GM18870 (cell line): ENCODE data around the gene SPEF1.
A peak's percentile ranks its signal among the peaks of the same experiment; 100 is the strongest.

ENCODE experiments used
- ATAC-seq: cut with Tn5 transposase; IDR thresholded peaks from one replicate; pipeline ENCODE4 v1.9.1; 2021; ENCODE audit warnings: moderate library complexity; ENCODE audit not compliant: unreplicated experiment

Gene SPEF1

DNA sequence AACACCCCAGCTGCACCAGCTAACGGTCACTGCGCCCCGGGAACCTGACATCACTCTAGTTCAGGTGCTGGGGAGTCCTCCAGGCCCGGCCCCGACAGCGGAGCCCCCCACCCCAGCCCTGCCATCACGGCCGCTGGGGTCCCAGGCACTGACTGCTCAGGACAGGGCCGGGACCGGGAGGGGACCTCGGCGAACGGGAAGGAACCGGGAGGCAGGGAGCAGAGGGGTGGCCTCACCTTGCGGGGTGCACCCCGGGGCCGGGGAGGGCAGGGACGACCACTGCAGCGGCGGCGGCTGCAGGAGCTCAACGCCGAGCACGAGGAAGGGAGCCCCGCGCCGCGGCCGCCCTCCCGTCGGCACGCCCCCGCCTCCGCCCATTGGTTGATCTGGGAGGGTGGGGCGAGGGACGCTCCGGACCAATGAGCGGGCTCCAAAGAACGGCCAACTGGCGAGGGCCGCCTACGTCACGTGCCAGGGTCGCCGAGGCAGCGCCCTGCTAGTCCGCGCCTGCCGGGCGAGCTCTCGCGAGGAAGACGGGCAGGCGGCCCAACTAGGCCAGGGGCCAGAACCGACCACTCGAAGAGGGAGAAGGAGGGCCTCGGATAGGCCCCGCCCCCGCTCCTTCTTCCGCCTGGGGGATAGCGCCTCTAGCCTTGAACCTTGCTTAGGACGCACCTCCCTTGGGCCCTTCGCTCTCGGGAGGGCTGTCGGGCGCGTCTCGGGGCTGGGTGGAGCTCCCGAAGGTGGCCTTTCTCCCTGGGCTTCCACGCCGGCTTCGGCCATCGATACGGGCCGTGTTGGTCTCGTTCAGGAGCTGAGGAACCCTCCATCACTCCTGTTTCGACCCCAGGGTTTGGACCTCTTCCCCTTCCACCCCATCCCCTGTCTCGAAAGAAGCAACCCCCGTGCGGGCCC, 13.6 kb downstream of the SPEF1 start, which contains the start of gene ADISSP:
Gene ADISSP, minus strand, starts transcription at position 327 of the 915 bp plus-strand sequence. CDS start 7,653 bp downstream, outside the sequence.
- peak; percentile 87 for ATAC-seq

DNA sequence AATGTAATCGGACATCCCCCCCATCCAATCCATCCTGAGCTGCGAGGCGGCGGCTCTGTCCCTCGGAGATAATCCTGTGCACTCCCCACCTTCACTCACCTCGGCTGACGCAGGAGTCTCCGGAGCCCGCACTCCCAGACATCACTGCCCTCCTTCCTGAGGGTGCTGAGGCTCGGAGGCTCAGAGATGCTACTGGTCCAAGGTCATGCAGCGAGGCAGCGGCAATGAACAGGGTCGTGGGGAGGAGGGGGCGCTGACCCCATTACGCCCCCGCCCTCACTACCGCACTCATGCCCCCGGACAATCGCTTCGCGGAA, 14.2 kb downstream of the SPEF1 start:
- ATAC-seq, result no peak

DNA sequence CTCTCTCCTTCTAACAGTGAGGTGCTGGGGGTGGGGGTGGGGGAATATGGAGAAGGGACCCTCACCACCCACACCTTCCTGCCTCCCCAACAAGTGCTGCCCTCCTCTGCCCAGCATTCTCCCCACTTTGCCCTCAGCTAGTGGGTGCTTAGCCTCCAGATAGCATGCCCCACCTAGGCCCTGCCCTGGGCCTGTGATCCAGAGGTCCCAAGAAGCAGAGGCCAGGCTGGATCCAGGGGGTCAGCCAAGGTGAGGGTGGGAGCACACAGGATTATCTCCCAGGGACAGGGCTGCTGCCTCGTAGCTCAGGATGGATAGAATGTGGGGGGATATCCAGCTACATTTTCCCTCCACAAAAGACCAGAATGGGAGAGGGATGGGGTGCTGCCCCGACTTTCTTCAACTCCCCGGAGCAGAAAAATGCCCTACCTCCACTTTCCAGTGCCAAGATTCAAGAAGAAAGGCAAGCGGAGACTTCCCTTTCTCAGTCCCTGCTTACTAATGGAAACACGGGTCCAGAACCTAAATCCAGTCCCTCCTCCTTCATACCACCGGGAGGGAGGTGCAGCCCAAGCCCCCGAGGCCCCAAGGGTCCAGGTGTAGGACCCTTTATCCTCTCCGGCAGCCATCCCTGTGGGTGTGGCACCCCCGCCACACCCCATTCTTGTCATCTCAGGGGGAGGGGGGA, 14.7 kb downstream of the SPEF1 start:
- ATAC-seq, result no peak

DNA sequence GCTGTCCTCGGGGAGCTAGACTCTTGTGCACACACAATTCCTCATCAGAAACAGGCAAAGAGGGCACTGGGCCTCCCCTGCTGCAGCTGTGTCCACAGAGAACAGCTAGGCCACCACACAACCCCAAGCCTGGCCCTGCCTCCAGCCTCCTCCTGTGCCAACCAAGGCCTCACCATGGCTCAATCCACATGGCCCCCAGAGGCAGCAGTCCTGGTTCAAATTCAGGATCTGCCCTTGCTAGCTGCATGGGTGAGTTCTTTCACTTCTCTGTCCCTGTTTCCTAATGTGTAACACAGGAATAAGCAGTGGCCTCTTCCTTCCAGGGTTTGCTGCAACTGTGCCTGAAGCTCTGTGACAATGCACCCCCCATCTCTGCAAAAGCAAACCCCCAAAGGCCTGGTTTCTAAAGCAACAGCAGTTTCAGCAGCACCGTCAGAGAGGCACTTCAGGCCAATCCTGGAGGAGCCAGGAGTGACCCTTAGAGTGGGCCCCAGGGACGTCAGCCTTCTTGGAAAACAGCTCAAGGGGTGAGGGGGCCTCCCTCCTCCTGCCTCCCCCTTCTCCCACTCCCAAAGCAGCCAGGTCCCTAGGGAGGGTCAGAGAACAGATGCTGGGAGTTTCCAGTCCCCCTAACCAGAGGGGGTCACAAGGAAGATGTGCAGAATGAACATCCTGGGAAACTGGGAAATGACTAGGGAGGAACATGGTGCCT, 15.9 kb downstream of the SPEF1 start:
- no peak for ATAC-seq

DNA sequence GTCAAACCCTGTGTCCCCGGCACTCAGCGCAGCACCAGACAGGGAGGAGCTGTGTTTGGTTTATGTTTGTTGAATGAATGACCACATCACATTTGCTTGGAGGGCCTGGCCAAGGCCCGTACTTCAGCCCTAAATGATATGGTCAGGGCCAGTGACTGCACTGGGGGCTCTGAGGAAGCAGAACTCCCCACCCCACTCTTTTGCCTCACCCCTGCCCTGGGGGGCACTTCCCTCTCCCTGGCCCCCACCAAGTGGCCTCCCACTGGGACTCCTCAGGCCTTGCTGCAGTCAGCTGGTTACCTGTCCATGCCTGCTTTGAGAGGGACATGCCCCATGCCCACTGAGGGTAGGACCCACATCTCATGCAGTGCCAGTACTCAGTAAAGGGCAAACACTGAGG, 16.6 kb downstream of the SPEF1 start:
- no peak for ATAC-seq

DNA sequence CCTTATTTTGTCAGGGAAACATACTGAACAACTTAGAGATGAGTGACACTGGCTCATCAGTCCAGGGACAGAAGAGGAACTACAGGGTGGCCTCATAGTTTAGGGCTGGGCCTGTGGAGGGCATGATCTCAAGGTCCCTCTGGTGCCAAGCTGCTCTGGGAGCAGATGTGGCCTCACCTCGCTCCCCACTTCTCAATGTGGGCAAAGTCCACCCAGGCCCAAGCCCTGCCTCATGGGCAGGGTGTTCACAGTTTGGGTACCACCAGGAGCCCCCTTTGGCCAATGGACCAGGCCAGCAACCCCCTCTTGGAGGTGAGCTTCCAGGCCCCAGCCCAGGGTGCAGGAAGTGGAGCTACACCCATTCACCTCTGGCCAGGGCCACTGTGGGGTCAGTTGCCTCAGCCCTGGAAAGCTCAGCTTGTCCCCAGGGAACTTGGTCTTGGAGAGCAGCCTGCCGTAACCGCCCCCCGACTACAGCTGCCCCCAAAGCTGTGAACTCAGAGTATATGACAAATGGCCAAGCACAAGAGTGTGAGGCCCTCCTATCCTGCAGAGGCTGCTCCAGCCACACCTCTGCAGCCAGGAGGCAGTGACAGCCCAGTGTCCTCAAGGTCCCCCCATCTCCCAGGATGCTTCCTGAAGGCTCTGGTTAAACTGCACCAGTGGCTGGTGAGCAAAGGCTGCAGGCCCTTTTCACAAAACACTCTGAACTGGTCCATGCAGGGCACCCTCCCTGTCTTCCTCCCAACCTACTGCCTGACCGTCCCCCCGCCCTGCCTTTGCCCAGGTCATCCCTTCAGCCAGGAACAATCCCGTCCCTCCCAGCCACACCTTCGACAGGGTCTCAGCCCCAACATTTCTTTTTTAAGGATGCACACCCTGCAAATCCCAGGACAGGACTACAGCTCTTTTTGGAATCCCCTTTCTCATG, 17.3 kb downstream of the SPEF1 start:
- ATAC-seq, result no peak

DNA sequence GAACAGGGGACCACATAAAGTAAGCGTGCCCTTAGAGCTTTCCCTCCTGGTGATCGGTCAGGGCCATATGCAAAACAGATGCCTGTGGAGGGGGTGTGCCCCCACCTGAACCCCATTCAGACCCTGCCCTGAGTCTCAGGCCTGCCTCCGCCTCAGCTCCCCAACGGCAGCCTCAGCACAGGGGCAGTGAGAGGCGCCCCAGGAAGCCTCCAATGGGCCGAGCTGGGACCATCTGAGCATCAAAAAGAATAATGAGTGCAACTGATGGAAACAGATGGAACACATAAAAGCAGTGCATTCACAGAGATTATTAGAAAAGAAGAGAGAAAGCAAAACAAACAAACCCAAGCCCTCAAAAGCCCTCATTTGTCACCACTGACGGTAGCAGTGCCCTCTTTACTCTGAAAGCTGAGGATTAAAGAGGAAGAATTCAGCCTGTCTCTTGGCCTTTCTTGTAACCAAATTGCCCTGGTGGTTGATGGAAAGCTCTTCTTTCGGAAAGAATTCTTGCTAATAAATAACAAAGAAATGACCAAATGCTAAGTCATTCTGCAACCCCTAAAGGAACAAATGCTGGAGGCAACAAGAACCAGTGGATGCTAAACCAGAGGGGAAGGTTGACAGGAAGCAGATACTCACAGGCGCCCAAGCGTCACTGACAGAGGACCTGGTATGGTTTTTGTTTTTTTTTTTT, 20.4 kb downstream of the SPEF1 start:
- ATAC-seq, result no peak

DNA sequence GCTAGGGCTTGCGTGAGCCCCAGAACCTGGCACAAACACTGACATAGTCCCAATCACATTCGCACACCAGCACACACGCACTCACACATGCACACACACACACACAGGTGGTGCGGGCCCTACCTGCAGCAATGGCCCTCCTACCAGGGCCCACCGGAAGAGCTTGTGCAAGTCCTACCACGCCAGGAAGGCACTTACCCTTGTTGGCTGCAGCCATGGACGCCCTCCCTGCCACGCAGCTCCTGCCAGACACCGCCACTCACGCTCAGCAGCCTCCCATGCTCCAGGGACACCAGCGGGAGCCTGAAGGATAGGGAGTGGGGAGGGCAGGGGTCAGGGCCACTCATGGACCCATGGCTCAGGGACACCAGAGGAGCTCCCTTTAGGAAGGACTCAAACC, 21.4 kb downstream of the SPEF1 start:
- no peak for ATAC-seq

DNA sequence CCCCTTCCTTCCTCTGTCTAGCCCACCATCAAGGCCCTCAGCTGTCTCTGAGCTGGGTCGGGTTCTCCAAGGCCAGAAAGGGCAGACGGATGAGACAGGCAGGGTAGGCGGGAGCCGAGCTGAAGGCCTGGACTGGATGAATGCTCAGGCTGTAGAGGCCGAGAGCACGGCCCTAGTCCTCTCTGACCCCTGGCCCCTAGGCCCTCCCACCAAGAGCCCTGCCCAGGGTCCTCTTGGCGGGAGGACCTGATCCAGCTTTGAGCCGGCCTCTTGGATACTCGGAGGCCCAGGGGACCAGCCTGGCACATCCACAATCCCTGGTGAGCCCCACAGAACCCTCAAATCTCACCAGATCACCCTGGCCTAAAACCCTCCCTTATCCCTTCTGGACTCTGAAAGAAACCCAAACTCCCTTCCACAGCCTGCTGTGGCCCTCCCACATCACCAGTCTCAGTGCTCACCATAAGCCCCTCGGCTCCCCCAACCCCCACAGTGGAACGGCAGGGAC, 21.9 kb downstream of the SPEF1 start:
- ATAC-seq, result no peak

DNA sequence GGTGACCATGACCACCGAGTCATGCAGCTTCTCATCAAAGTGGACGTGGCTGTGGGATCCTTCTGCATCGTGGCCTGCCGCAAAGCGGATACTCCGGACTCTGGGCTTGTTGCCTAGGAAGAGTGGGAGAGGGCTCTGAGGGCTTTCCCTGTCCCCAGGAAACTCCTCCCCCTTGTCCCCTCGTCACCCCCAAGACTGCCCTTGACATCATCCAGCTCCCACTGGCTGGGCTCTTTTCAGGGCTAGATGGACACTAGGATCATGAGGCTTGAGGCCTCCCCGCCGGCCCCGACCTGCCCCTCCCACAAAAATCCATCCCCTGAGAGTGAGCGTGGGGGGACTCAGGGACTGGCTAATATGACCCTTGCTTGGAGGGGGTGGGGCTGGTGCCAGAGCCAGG, 22.7 kb downstream of the SPEF1 start:
- ATAC-seq, result no peak

DNA sequence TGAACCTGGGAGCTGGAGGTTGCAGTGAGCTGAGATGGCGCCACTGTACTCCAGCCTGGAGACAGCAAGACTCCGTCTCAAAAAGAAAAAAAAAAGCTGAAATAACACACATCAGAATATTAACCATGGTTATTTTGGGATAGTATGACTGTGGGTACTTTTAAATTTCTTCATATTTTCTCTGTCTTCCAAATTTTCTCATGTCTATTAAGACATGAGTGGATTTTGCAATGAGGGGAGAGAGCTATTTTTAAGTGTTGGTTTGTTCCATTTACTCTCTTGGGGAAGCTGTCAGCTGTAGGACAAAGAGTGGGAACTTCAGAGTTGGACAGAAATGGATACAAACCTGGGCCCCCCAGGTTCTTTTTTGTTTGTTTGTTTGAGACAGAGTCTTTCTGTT, 24.0 kb downstream of the SPEF1 start:
- ATAC-seq, result no peak

DNA sequence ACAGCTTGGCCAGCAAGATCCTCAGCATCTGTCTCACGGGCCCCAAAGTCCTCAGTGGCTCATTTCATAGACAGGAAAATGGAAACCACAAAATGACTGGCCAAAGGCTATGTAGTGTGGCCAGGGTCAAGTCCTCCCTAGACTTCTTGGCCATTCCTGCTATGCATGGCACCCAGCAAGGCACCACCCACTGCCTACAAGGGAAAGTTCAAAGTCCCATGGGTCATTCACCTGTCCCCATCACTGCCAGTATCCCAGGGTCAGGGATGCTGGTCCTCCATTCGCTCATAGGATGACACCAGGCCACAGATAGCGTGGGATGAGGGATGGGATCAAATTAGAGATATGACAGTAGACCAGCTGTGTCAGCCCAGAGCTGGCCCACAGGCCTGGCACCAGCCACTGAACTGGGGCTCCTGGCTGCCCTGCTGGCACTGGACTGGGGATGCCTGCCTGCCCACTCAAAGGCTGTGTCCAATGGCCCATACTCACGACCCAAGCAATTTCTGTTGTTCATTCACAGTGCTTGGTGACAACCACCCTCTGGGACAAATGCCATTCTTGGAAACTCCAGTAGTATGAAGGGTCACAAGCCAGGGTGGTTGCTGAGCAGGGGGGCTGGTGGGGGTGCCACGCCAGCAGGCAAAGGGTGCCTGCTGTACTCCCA, 25.3 kb downstream of the SPEF1 start:
- ATAC-seq, result no peak

DNA sequence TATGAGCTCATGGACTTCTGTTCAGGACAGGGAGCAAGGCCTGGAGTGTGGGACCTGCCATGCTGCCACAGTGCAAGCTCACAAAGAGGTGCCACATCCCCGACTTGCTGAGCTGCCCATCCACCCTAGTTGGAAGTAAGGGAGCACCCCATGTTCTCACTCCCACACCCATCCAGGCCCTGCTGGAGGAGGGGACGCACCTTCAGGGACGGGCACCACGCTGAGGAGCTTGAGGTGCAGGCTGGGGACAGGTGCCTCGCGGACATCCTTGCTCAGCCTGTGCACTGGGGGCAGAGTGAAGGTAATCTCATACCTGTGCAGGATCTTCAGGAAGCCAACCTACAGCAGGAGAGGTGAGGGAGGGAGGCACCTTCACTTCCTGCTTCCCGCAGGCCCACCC, 26.0 kb downstream of the SPEF1 start:
- no peak for ATAC-seq

DNA sequence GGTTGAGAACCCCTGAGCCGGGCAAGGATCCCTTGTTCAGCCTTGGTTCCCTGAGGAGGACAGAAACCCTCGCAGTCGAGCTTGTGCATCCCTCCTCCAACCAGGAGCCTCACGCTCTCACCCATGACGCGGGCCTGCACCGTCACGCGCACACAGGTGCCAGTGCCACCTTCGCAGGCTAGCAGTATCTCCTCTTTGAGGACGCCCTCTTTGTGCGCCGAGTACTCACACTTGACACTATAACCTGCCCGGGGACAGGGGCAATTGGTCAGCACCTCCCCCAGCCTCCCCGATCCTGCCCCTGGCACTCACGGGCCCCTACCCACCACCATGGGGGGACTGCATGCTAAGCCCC, 27.0 kb downstream of the SPEF1 start:
- ATAC-seq, result no peak

DNA sequence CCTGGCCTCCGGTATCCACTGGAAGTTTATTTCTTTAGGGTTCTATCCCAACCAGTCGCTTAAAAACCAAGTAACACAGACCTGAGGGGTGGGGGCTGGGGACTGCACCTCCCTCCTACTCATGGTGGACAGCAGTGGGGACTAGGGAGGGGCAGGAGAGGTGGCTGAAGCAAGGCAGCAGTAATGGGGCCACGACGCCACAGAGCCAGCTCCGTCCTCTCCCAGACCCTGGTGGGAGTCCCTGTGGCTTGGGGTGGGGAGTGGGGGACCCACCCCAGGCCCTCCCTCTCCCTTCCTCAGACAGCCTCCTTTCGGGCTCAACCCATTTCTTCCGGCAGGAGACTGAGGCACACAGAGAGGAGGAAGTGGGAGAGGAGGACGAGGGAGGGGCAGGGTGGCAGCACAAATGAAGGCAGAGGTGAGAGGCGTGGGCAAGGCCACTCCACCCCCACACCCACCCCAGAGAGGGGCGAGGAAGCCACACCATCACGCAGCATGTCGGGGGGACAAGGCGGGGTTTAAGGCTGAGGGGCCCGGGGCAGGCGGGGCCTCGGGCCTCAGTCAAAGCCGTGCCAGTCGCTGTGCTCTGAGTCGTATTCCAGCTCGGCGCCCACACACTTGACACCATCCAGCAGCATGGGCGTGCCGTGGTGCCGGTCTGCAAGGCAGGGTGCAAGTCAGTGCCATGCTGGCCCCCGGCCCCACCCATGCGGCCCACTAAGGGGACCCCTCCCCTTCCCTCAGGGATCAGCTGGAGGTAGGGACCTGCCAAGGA, 27.6 kb downstream of the SPEF1 start:
- ATAC-seq, result no peak

DNA sequence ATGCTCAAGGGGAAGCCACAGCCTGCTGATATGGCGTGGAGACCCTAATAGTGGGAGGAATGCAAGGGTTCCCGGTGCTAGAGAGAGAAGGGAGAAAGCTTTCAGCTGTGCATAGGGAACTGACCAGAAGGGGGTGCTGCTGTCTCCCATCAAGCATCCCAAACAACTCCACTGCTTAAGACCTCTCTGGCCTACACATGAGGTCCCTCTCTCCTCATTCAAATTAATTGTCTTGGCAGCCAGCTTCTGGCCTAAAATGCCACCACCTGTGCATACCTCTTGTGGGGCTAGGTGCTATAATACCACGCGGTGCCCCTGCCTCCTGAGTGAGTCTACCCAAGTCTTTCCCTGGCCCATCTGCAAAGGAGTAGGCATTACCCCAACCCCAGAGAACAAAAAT, 28.1 kb downstream of the SPEF1 start:
- ATAC-seq, result no peak

DNA sequence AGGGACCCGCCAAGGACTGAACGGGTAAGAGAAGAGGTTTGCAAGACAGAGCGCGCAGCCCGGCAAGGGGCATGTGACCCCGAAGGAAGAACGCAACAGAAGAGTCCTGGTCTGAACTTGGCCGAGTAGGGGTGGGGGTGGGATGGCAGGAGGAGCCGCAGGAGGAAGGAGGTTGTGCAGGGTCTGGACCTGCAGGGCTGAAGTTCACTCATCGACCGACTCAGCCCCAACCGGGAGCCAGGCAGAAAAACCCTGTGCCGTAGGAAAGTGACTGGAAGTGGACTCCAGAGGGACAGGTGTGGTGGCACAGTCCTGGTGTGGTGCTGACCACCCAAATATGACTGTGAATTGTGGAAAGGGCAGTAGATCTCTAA, 28.9 kb downstream of the SPEF1 start:
- ATAC-seq, result no peak

DNA sequence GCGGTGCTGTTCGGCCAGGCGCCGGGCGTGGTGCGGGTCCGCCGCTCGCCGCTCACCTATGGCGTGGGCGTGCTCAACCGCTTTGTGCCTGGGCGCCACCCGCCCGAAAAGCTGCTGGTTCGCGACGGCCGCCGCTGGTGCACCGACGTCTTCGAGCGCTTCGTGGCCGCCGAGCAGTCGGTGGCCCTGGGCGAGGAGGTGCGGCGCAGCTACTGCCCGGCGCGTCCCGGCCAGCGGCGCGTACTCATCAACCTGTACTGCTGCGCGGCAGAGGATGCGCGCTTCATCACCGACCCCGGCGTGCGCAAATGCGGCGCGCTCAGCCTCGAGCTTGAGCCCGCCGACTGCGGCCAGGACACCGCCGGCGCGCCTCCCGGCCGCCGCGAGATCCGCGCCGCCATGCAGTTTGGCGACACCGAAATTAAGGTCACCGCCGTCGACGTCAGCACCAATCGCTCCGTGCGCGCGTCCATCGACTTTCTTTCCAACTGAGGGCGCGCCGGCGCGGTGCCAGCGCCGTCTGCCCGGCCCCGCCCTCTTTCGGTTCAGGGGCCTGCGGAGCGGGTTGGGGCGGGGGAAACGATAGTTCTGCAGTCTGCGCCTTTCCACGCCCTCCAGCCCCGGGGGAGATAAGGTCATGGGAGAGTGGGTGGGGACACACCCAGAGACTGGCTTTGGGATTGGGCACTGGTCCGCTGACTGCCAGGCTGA, 29.4 kb downstream of the SPEF1 start:
- no peak for ATAC-seq
